H1 (cell line): ENCODE results near the gene CRYGN. TPM values are rescaled to one million over a fixed set of nuclear protein-coding genes. Genes with fewer than 3 reads are reported as not detected.

Experiments used
- CTCF ChIA-PET: fragments of 300-600 bp; sonication (Branson Sonifier 250); formaldehyde crosslinking; loops from one replicate; lab custom pipeline; 2021; ENCODE audit not compliant: partially characterized antibody; lab: Charles Lee
- POLR2A ChIA-PET: fragments of 300-600 bp; sonication (Branson Sonifier 250); formaldehyde crosslinking; loops from one replicate; lab custom pipeline; 2021; ENCODE audit warnings: inconsistent platforms; ENCODE audit not compliant: partially characterized antibody; lab: Charles Lee
- DNase-seq, 2 experiments: peaks; one replicate each; pipeline versions ENCODE4 v3.0.0 to v3.0.0-alpha.2; 2010 to 2022; ENCODE audit warnings: low spot score in 2 of 2, low read depth in 1 of 2, mixed read lengths in 1 of 2
- FAIRE-seq: peaks from 2 replicates; lab custom pipeline; 2011; peaks lifted over from hg19 to GRCh38; lab: Jason Lieb, UNC
- H2AFZ ChIP-seq: 2 replicates; pipeline ENCODE4 v1.8.1; 2012; ENCODE audit warnings: low read length, inconsistent platforms
- H2AK5ac ChIP-seq: 2 replicates; pipeline ENCODE4 v1.6.1; 2013; ENCODE audit warnings: low read depth, low read length
- H2BK120ac ChIP-seq: replicated peaks from 2 replicates; pipeline ENCODE3; 2013; ENCODE audit warnings: low read depth, low read length, inconsistent platforms
- H2BK12ac ChIP-seq: 2 replicates; pipeline ENCODE4 v1.6.1; 2013; ENCODE audit warnings: low read depth, low read length
- H2BK15ac ChIP-seq: 2 replicates; pipeline ENCODE4 v1.6.1; 2013; ENCODE audit warnings: low read length
- H2BK20ac ChIP-seq: 2 replicates; pipeline ENCODE4 v1.6.1; 2013; ENCODE audit warnings: low read length
- H2BK5ac ChIP-seq: 2 replicates; pipeline ENCODE4 v1.6.1; 2013; ENCODE audit warnings: low read depth, low read length
- H3K14ac ChIP-seq: 2 replicates; pipeline ENCODE4 v1.6.1; 2013; ENCODE audit warnings: inconsistent platforms; ENCODE audit not compliant: insufficient read length
- H3K18ac ChIP-seq: 2 replicates; pipeline ENCODE4 v1.6.1; 2013; ENCODE audit warnings: low read length; ENCODE audit errors: extremely low read depth
- H3K23ac ChIP-seq: 2 replicates; pipeline ENCODE4 v1.6.1; 2013; ENCODE audit warnings: inconsistent platforms; ENCODE audit not compliant: insufficient read length
- H3K23me2 ChIP-seq: 2 replicates; pipeline ENCODE4 v1.6.1; 2013; ENCODE audit warnings: low read depth, low read length
- H3K27ac ChIP-seq: 2 replicates; pipeline ENCODE4 v1.6.1; 2011; ENCODE audit warnings: low read depth, low read length, inconsistent platforms
- H3K27me3 ChIP-seq, 4 experiments: replicated peaks in 1 of 4; 1 replicate in 1 of 4; 2 replicates in 3 of 4; pipeline versions ENCODE4 v1.6.1 to v1.8.1; 2011 to 2013; ENCODE audit warnings: low read length in 3 of 4, mild to moderate bottlenecking in 3 of 4, inconsistent platforms in 2 of 4, mixed read lengths in 2 of 4, moderate library complexity in 1 of 4; ENCODE audit not compliant: control insufficient read depth in 3 of 4, insufficient read depth in 3 of 4; ENCODE audit errors: extremely low read depth in 1 of 4
- H3K36me3 ChIP-seq, 4 experiments: 2 replicates each; pipeline versions ENCODE4 v1.6.1 to v1.8.1; 2011 to 2013; ENCODE audit warnings: mild to moderate bottlenecking in 4 of 4, low read length in 3 of 4, moderate library complexity in 2 of 4, control low read depth in 1 of 4, inconsistent platforms in 1 of 4; ENCODE audit not compliant: insufficient read depth in 4 of 4, control insufficient read depth in 2 of 4
- H3K4ac ChIP-seq: replicated peaks from 2 replicates; pipeline ENCODE3; 2013; ENCODE audit warnings: low read length, low read depth, mixed read lengths, inconsistent platforms; ENCODE audit not compliant: insufficient read length
- H3K4me1 ChIP-seq, 4 experiments: replicated peaks in 1 of 4; 1 replicate in 1 of 4; 2 replicates in 3 of 4; pipeline versions ENCODE4 v1.6.1 to v1.8.1; 2011 to 2013; ENCODE audit warnings: low read length in 3 of 4, inconsistent platforms in 2 of 4, mixed read lengths in 1 of 4; ENCODE audit not compliant: insufficient read depth in 4 of 4, control insufficient read depth in 3 of 4
- H3K4me2 ChIP-seq, 2 experiments: 2 replicates each; pipeline versions ENCODE4 v1.6.1 to v1.8.1; 2011 to 2013; ENCODE audit warnings: low read depth in 2 of 2, low read length in 2 of 2, control low read depth in 1 of 2, inconsistent platforms in 1 of 2, mild to moderate bottlenecking in 1 of 2; ENCODE audit not compliant: insufficient read depth in 1 of 2
- H3K4me3 ChIP-seq, 4 experiments: fragments of 200-600, 300-600 bp in 1 of 4; sonication (generic), shearing (Covaris generic), sonication (Bioruptor Twin) in 1 of 4; 2 replicates each; pipeline versions ENCODE4 v1.5.1 to v1.8.1; 2011 to 2016; ENCODE audit warnings: low read length in 4 of 4, low read depth in 3 of 4, control low read depth in 2 of 4, inconsistent platforms in 2 of 4, mild to moderate bottlenecking in 2 of 4, mixed read lengths in 1 of 4, moderate library complexity in 1 of 4; ENCODE audit not compliant: insufficient read depth in 2 of 4; ENCODE audit errors: extremely low read depth in 1 of 4
- H3K56ac ChIP-seq: replicated peaks from 2 replicates; pipeline ENCODE3; 2013; ENCODE audit warnings: low read depth, mild to moderate bottlenecking, mixed read lengths, low read length, inconsistent platforms; ENCODE audit not compliant: insufficient read length
- H3K79me1 ChIP-seq: 2 replicates; pipeline ENCODE4 v1.6.1; 2013; ENCODE audit warnings: low read depth, low read length, control low read depth
- H3K79me2 ChIP-seq, 2 experiments: 2 replicates each; pipeline versions ENCODE4 v1.6.1 to v1.8.1; 2012 to 2013; ENCODE audit warnings: low read length in 2 of 2, mild to moderate bottlenecking in 2 of 2, inconsistent platforms in 1 of 2; ENCODE audit not compliant: insufficient read depth in 2 of 2, control insufficient read depth in 1 of 2
- H3K9ac ChIP-seq, 4 experiments: replicated peaks in 1 of 4; 1 replicate in 1 of 4; 2 replicates in 3 of 4; pipeline versions ENCODE4 v1.6.1 to v1.8.1; 2011 to 2013; ENCODE audit warnings: low read depth in 3 of 4, low read length in 3 of 4, control low read depth in 2 of 4, mild to moderate bottlenecking in 2 of 4, moderate library complexity in 2 of 4, inconsistent platforms in 1 of 4; ENCODE audit errors: extremely low read depth in 1 of 4
- H3K9me3 ChIP-seq, 2 experiments: 2 replicates each; pipeline versions ENCODE4 v1.6.1 to v1.8.1; 2012 to 2013; ENCODE audit warnings: mild to moderate bottlenecking in 2 of 2, moderate library complexity in 2 of 2, control low read depth in 1 of 2, inconsistent platforms in 1 of 2, low read depth in 1 of 2, low read length in 1 of 2, mixed read lengths in 1 of 2; ENCODE audit not compliant: insufficient read depth in 2 of 2
- H4K20me1 ChIP-seq, 2 experiments: replicated peaks in 1 of 2; 2 replicates each; pipeline versions ENCODE3 to v1.8.1; 2011 to 2013; ENCODE audit warnings: inconsistent platforms in 2 of 2, low read length in 2 of 2, mild to moderate bottlenecking in 1 of 2; ENCODE audit not compliant: insufficient read depth in 2 of 2, control insufficient read depth in 1 of 2
- H4K5ac ChIP-seq: 2 replicates; pipeline ENCODE4 v1.6.1; 2013; ENCODE audit warnings: low read length, low read depth, mixed read lengths, inconsistent platforms; ENCODE audit not compliant: insufficient read length
- H4K8ac ChIP-seq: 2 replicates; pipeline ENCODE4 v1.8.0; 2013; ENCODE audit warnings: mild to moderate bottlenecking, moderate library complexity, low read length, inconsistent platforms; ENCODE audit not compliant: insufficient read depth; ENCODE audit errors: extremely low read depth
- H4K91ac ChIP-seq: replicated peaks from 2 replicates; pipeline ENCODE3; 2013; ENCODE audit warnings: low read length, mixed read lengths, inconsistent platforms; ENCODE audit not compliant: insufficient read length
- FOSL1 ChIP-seq: IDR thresholded peaks from 2 replicates; pipeline ENCODE4 v1.6.1; 2011; ENCODE audit warnings: mild to moderate bottlenecking, low read depth, low read length, moderate library complexity; ENCODE audit not compliant: insufficient read depth
- RAD21 ChIP-seq, 2 experiments: IDR thresholded peaks in 1 of 2; conservative IDR thresholded peaks in 1 of 2; 2 replicates each; pipeline ENCODE4 v1.6.1; 2011; ENCODE audit warnings: low read depth in 2 of 2, low read length in 2 of 2, improper control_type of control experiment in 1 of 2, inconsistent platforms in 1 of 2, mild to moderate bottlenecking in 1 of 2, moderate library complexity in 1 of 2
- SIX5 ChIP-seq: IDR thresholded peaks from 2 replicates; pipeline ENCODE4 v1.6.1; 2011; ENCODE audit warnings: mild to moderate bottlenecking, low read depth, low read length
- SRF ChIP-seq: IDR thresholded peaks from 2 replicates; pipeline ENCODE4 v1.6.1; 2011; ENCODE audit warnings: mild to moderate bottlenecking, low read depth, low read length, moderate library complexity
- TBP ChIP-seq: IDR thresholded peaks from 2 replicates; pipeline ENCODE4 v1.6.1; 2011; ENCODE audit warnings: low read depth, low read length, improper control_type of control experiment
- USF2 ChIP-seq: IDR thresholded peaks from 2 replicates; pipeline ENCODE4 v1.6.1; 2011; ENCODE audit warnings: low read length, improper control_type of control experiment
- WGBS, 2 experiments: shearing (Covaris generic) in 1 of 2; methylation state at CpG; one replicate each; pipeline versions ENCODE4 v1.1.6 to v1.1.7; 2013 to 2015; ENCODE audit warnings: low lambda C conversion rate in 2 of 2, mixed read lengths in 2 of 2, inconsistent platforms in 1 of 2, low coverage in 1 of 2, missing lambda C conversion rate in 1 of 2; ENCODE audit not compliant: insufficient replicate concordance in 2 of 2, insufficient coverage in 1 of 2, insufficient read length in 1 of 2; ENCODE audit errors: extremely low coverage in 1 of 2, missing lambda C conversion rate in 1 of 2; 5-methylcytosine and 5-hydroxymethylcytosine counted together
- long read RNA-seq, 2 experiments: library from RNA in 1 of 2; library from capped mRNA in 1 of 2; stranded (forward); transcript quantifications; one replicate each; pipeline ENCODE4 v2.0.0, GENCODE V29; 2021; ENCODE audit warnings: inconsistent platforms in 1 of 2
- polyA minus RNA-seq, 3 experiments: library from RNA; depleted of rRNA, polyadenylated mRNA; stranded (reverse); fragments of >200 nt; gene quantifications; 1 replicate in 2 of 3; 2 replicates in 1 of 3; pipeline ENCODE4 v1.2.3, GENCODE V29; 2011
- polyA plus RNA-seq, 7 experiments: library from polyadenylated mRNA; depleted of rRNA in 3 of 7; stranded (reverse) in 5 of 7; unstranded in 2 of 7; fragments of >200 nt in 5 of 7; fragments of 200-250 nt in 2 of 7; gene quantifications; 1 replicate in 5 of 7; 2 replicates in 1 of 7; 4 replicates in 1 of 7; pipeline versions ENCODE4 v1.2.1 to v1.2.3, GENCODE V29; 2011 to 2013; ENCODE audit warnings: missing spikeins in 2 of 7, mixed read lengths in 2 of 7
- total RNA-seq: library from RNA; stranded (reverse); fragmentation: NEBNext Ultra II Directional; extraction: Animal tissue kit (Norgen Biotek cat#: 25700); gene quantifications from 2 replicates; pipeline ENCODE4 v1.2.1, GENCODE V29; 2021

Gene CRYGN
- total RNA-seq (1.0 and 1.6 TPM in 2 replicates), polyA plus RNA-seq (2011; rRNA removed) (0.98 and 1.3 TPM in 2 replicates), polyA minus RNA-seq (2011; rRNA and poly(A)+ RNA removed) (0.80 and 2.0 TPM in 2 replicates)
- polyA plus RNA-seq (2011; cell fraction: cytosol; rRNA removed) = 0.81 TPM
- 4.0 TPM for polyA plus RNA-seq (2011; cell fraction: nucleus; rRNA removed)
- 0.43 to 1.7 TPM (median 1.5 TPM) in 4 replicates for polyA plus RNA-seq (2012, experiment 1 of 2)
- polyA plus RNA-seq (2012, experiment 2 of 2) = 0.07 TPM
- 0.57 TPM for polyA plus RNA-seq (2013, experiment 1 of 2)
- polyA plus RNA-seq (2013, experiment 2 of 2) = 0.42 TPM
- not detected for polyA minus RNA-seq (2011; cell fraction: cytosol; rRNA and poly(A)+ RNA removed)
- 2.5 TPM for polyA minus RNA-seq (2011; cell fraction: nucleus; rRNA and poly(A)+ RNA removed)
- long read RNA-seq, experiment 1 = 0 reads
- long read RNA-seq, experiment 2, partial matches to known transcripts = 1 of 2 reads
- long read RNA-seq, experiment 2, other reads (novel, unspliced or antisense) = 1 of 2 reads

GRCh38 chr7:151439855-151440798 is at the start of gene CRYGN:
TSS of gene CRYGN (minus strand) at chr7:151440141. CDS start at chr7:151439917, 224 bp downstream.
- peak in 1 of 2 experiments; percentile 79 for DNase-seq
- no peak within 1 kb of the TSS for H2AK5ac ChIP-seq
- peak within 1 kb of the TSS; percentile 97 for H2BK20ac ChIP-seq
- H3K4me1 ChIP-seq = peaks cover 0 to 17% (median 6%) of the 10 kb centered on the region in 4 experiments; a peak in 6 of 7 replicates
- POLR2A ChIA-PET = interaction anchor here (0.8 to 2.1 kb wide), 7 partner anchors 9 to 59 kb away, joined by 3 to 8 read pairs (median 4); partner anchors contain the start of gene WDR86
- H3K23me2 ChIP-seq = peaks cover 8% of the 10 kb centered on the region; the same call in 1 of the 2 replicates
- H2BK5ac ChIP-seq = peak within 1 kb of the TSS; percentile 94
- no peaks in the 10 kb centered on the region for H3K79me2 ChIP-seq
- WGBS, 2 experiments = 2% methylated on average over 29 of the region's 51 CpGs; no CpG with 5 or more reads in 1 of the 2 experiments
- H3K27ac ChIP-seq = no peak within 1 kb of the TSS; the same call in 1 of the 2 replicates
- peak within 1 kb of the TSS in 2 of 4 experiments; percentile 4 to 10; a peak in 2 of 7 replicates for H3K9ac ChIP-seq
- no peaks in the 10 kb centered on the region for H3K79me1 ChIP-seq
- peak within 1 kb of the TSS; percentile 79 to 84 for H3K4me2 ChIP-seq
- H4K20me1 ChIP-seq = no peaks in the 10 kb centered on the region
- peak within 1 kb of the TSS; percentile 42 for H3K56ac ChIP-seq
- H3K14ac ChIP-seq = no peak within 1 kb of the TSS
- H3K23ac ChIP-seq = no peak within 1 kb of the TSS
- H3K27me3 ChIP-seq = peaks cover 0 to 7% (median 6%) of the 10 kb centered on the region in 4 experiments; a peak in 4 of 7 replicates
- peak within 1 kb of the TSS; percentile 8 for H4K5ac ChIP-seq
- H3K36me3 ChIP-seq = no peaks in the 10 kb centered on the region
- FAIRE-seq = no peak
- peak within 1 kb of the TSS; percentile 96; the same call in 1 of the 2 replicates for H2BK12ac ChIP-seq
- CTCF ChIA-PET = interaction anchor here (0.5 to 2.9 kb wide), 14 partner anchors 8 to 333 kb away, joined by 3 to 12 read pairs (median 4); partner anchors contain the start of gene WDR86
- H3K9me3 ChIP-seq = no peaks in the 10 kb centered on the region
- H3K18ac ChIP-seq = peak within 1 kb of the TSS; percentile 95
- H4K8ac ChIP-seq = peak within 1 kb of the TSS; percentile 45
- H2BK15ac ChIP-seq = peak within 1 kb of the TSS; percentile 98; the same call in 1 of the 2 replicates
- peak within 1 kb of the TSS; percentile 37 to 66 (median 57) for H3K4me3 ChIP-seq
- H4K91ac ChIP-seq = peak within 1 kb of the TSS; percentile 93
- H2BK120ac ChIP-seq = peak within 1 kb of the TSS; percentile 79
- H3K4ac ChIP-seq = peak within 1 kb of the TSS; percentile 96
- H2AFZ ChIP-seq = peak within 1 kb of the TSS; percentile 79; the same call in 1 of the 2 replicates
- no peak for TF ChIP-seq SIX5
- TF ChIP-seq RAD21 (IDR thresholded peaks at IDR 0.05 in 1 of 2, conservative IDR thresholded peaks at IDR 0.05 in 1 of 2; ENCODE audit: low read depth in 2 of 2, low read length in 2 of 2) = no peak
- no peak for TF ChIP-seq USF2
- no peak for TF ChIP-seq SRF
- TF ChIP-seq TBP = no peak
- TF ChIP-seq FOSL1 = no peak
